Muscle layer of colon (tissue), 2 donors: ENCODE data around the gene PCDHA1.
A peak's percentile ranks its signal among the peaks of the same experiment; 100 is the strongest.

Experiments used
- H3K27ac ChIP-seq: one replicate; pipeline ENCODE4 v1.7.0; 2013; ENCODE audit warnings: low read depth, mild to moderate bottlenecking, low read length, moderate library complexity
- H3K27me3 ChIP-seq, 2 donors: one replicate each; pipeline ENCODE4 v1.7.0; 2013; ENCODE audit warnings: low read length in 2 of 2, mild to moderate bottlenecking in 2 of 2; ENCODE audit not compliant: insufficient read depth in 2 of 2, control insufficient read depth in 1 of 2
- H3K36me3 ChIP-seq: one replicate; pipeline ENCODE4 v1.7.0; 2013; ENCODE audit warnings: mild to moderate bottlenecking, low read length; ENCODE audit not compliant: insufficient read depth
- H3K4me1 ChIP-seq: one replicate; pipeline ENCODE4 v1.7.0; 2013; ENCODE audit warnings: mild to moderate bottlenecking, low read length; ENCODE audit not compliant: insufficient read depth
- H3K4me3 ChIP-seq, 2 donors: one replicate each; pipeline ENCODE4 v1.7.0; 2013; ENCODE audit warnings: low read length in 2 of 2, low read depth in 1 of 2, mild to moderate bottlenecking in 1 of 2, moderate library complexity in 1 of 2
- H3K9ac ChIP-seq: one replicate; pipeline ENCODE4 v1.7.0; 2013; ENCODE audit warnings: low read length
- H3K9me3 ChIP-seq: one replicate; pipeline ENCODE4 v1.7.0; 2013; ENCODE audit warnings: mild to moderate bottlenecking, low read length
- donor health status: abdominal sarcoma.
- donor health status: Adenocarcinoma of cecum.

Gene PCDHA1

DNA sequence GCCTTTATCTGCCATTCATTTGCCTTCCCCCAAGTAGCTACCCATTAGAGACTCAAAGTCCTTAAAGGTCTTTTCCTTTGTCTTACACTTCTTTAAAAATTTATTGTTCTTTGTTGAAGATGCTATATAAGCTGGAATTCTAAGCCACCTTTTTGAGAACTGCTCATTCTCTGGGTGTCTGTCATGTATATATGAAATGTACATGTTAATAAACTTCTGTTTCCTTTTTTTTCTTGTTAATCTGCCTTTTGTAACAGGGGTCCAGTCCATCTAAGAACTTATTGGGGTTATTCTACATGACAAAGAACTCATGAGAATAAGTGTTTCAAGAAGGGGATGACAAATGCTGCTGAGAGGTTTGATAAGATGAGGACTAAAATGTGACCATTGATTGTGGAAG lies 221.9 kb downstream of the PCDHA1 start:
- Histone ChIP-seq H3K4me1 (no peaks in the 10 kb centered on the region), H3K9me3 (no peaks in the 10 kb centered on the region), H3K9ac (no peak overlapping the region), H3K27ac (no peak overlapping the region), H3K4me3 (no peak overlapping the region), H3K36me3 (no peaks in the 10 kb centered on the region), H3K27me3 (no peaks in the 10 kb centered on the region)

DNA sequence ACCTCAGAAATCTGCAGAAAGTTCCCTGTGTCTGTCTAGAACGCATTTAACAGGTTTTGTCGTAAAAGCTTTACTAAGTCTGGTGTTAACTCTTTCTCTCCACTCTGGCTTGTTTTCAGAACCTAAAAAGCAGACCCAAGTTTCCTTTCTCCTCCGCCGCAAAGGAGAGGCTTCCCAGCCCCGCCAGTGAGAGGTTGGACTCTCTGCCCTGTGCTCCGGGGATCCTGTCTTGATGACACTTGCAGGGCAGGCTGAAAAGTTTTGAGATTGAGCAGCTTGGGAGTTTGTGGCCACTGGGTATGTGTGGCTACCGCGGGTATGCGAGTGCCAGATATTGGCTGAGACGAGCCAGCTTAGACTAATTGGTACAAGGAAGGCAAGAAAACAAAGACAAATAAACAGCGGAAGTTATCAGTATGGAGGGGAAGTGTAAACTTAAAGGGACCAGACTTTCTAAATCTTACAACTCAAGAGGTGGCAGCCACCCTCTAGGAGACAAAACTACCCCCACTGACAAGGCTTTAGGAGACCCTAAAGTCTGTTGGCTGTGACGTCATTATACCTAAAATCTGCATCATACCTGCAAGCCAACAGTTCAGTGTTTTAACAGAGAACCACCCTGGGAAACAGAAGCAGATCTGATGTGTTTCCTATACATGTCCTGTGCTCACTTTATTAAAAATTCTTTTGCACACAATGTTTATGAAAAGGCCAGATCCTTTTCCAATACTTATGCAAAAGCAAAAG lies 224.3 kb downstream of the PCDHA1 start:
- no peak overlapping the region for H3K9ac ChIP-seq
- no peaks in the 10 kb centered on the region for H3K9me3 ChIP-seq
- no peak overlapping the region for H3K4me3 ChIP-seq
- no peaks in the 10 kb centered on the region for H3K27me3 ChIP-seq
- no peak overlapping the region for H3K27ac ChIP-seq
- H3K4me1 ChIP-seq, result no peaks in the 10 kb centered on the region
- H3K36me3 ChIP-seq, result no peaks in the 10 kb centered on the region

DNA sequence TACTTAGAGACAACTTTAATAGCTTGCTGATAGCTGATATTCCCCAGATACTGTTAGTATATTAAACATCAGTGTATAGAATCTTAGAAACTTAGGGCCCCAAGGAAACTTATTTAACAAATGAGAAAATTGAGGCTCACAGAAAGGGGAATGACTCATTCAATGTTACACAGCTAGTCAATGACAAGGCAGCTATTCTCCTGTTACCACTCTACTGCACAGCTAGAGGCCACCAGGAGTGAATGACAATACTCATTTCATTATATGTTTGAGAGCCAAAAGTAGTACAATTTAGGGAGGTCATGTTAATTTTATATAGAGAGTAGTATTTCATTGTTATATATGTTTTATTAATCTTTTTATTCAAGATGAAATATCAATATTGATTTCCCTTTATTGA lies 232.0 kb downstream of the PCDHA1 start:
- Histone ChIP-seq H3K9ac (no peak overlapping the region), H3K4me3 (no peak overlapping the region), H3K27me3 (no peaks in the 10 kb centered on the region), H3K27ac (no peak overlapping the region), H3K9me3 (no peaks in the 10 kb centered on the region), H3K4me1 (no peaks in the 10 kb centered on the region), H3K36me3 (no peaks in the 10 kb centered on the region)

DNA sequence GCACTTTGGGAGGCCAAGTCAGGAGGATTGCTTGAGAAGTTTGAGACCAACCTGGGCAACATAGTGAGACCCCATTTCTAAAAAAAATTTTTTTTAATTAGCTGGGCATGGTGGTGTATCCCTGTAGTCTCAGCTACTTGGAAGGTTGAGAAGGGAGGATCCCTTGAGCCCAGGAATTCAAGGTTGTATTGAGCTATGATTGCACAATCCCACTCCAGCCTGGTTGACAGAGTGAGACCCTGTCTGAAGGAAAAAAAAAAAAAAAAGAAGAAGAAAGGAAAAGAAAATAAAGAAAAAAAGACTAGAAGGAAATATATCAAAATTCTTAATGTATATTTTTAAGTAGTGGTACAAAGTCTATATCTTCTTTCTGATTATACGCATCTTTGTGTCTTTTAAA lies 236.4 kb downstream of the PCDHA1 start:
- no peaks in the 10 kb centered on the region for H3K4me1 ChIP-seq
- no peak overlapping the region for H3K4me3 ChIP-seq
- H3K36me3 ChIP-seq, result no peaks in the 10 kb centered on the region
- no peaks in the 10 kb centered on the region for H3K27me3 ChIP-seq
- no peaks in the 10 kb centered on the region for H3K9me3 ChIP-seq
- H3K9ac ChIP-seq, result no peak overlapping the region
- H3K27ac ChIP-seq, result no peak overlapping the region

GRCh38 chr5:141031006-141031405 lies 245.1 kb downstream of the PCDHA1 start:
- H3K36me3 ChIP-seq, result no peaks in the 10 kb centered on the region
- no peak overlapping the region for H3K9ac ChIP-seq
- no peak overlapping the region for H3K4me3 ChIP-seq
- no peaks in the 10 kb centered on the region for H3K4me1 ChIP-seq
- no peaks in the 10 kb centered on the region for H3K9me3 ChIP-seq
- H3K27ac ChIP-seq, result no peak overlapping the region
- no peaks in the 10 kb centered on the region for H3K27me3 ChIP-seq

DNA sequence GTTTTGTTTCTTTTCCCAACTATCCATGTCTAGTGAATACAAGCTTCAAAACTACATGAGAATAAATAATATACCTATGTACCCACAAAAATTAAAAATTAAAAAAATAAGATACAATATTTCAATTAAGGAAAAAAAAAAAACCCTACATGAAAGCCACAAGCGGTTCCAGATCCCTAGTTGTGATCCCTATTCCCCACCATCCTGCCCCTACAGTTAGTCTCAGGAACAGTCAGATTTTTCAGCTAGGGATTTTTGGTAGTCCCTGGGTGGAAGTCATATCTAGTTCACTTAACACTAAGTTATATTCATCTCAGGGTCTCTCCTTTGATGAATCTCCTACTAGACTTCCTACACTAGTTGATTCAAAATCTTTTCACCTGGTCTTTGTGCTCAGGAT lies 246.7 kb downstream of the PCDHA1 start:
- H3K4me3 ChIP-seq, result no peak overlapping the region
- no peak overlapping the region for H3K27ac ChIP-seq
- H3K27me3 ChIP-seq, result no peaks in the 10 kb centered on the region
- H3K36me3 ChIP-seq, result no peaks in the 10 kb centered on the region
- no peak overlapping the region for H3K9ac ChIP-seq
- no peaks in the 10 kb centered on the region for H3K4me1 ChIP-seq
- no peaks in the 10 kb centered on the region for H3K9me3 ChIP-seq

DNA sequence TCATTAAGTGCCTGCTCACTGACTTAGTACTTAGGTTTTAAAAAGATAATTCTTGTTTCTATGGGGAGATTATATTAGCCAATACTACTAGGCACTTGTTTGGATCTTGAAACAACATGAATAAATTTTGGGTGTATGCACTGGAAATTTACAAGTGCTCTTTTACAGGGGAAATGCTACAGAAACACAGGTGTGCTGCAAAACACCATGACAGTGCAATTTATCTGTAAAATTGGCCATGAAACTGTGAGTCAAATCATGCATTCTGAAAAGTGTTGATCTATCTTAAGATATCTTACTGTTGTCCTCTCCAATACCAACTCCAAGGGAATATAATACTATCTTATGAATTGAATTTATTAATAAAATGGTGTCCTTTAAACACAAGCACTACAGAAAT lies 253.1 kb downstream of the PCDHA1 start:
- Histone ChIP-seq H3K4me3 (no peak overlapping the region), H3K36me3 (no peaks in the 10 kb centered on the region), H3K27me3 (no peaks in the 10 kb centered on the region), H3K9ac (no peak overlapping the region), H3K4me1 (peaks cover 12% of the 10 kb centered on the region), H3K9me3 (no peaks in the 10 kb centered on the region), H3K27ac (no peak overlapping the region)

GRCh38 chr5:141039517-141039916 lies 253.6 kb downstream of the PCDHA1 start:
- H3K4me3 ChIP-seq, result no peak overlapping the region
- no peaks in the 10 kb centered on the region for H3K36me3 ChIP-seq
- H3K9me3 ChIP-seq, result no peaks in the 10 kb centered on the region
- no peak overlapping the region for H3K9ac ChIP-seq
- no peaks in the 10 kb centered on the region for H3K27me3 ChIP-seq
- H3K4me1 ChIP-seq, result peaks cover 12% of the 10 kb centered on the region
- no peak overlapping the region for H3K27ac ChIP-seq

- Histone ChIP-seq H3K9me3 (no peaks in the 10 kb centered on the region), H3K4me1 (peaks cover 12% of the 10 kb centered on the region), H3K27ac (peak overlapping the region; percentile 3), H3K36me3 (no peaks in the 10 kb centered on the region), H3K27me3 (no peaks in the 10 kb centered on the region), H3K9ac (no peak overlapping the region), H3K4me3 (peak overlapping the region; percentile 17 to 59)
These were observed 254.3 kb downstream of the PCDHA1 start for GRCh38 chr5:141040093-141040770.

GRCh38 chr5:141040771-141041426 lies 255.0 kb downstream of the PCDHA1 start:
- Histone ChIP-seq H3K9me3 (no peaks in the 10 kb centered on the region), H3K9ac (no peak overlapping the region), H3K4me3 (peak overlapping the region; percentile 17 to 59), H3K4me1 (peaks cover 12% of the 10 kb centered on the region), H3K27me3 (no peaks in the 10 kb centered on the region), H3K36me3 (no peaks in the 10 kb centered on the region), H3K27ac (peak overlapping the region; percentile 3)

DNA sequence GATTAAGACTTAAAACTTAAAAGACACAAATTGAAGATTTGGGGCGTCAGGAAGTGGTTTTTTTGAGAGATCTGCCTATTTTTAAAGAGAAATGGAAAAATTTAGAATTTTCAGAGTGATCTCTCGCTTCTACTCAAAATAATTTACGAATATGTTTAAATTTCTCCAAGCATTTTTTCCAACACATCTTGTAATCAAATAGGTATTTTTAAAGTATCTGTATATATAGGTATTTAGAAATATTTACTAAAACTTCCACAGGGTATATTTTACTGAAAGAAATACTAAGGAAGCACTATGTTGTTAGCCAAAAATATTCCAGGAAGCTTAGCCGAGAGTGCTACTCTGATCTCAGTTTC lies 255.5 kb downstream of the PCDHA1 start:
- no peak overlapping the region for H3K27ac ChIP-seq
- H3K4me3 ChIP-seq, result no peak overlapping the region
- H3K9ac ChIP-seq, result no peak overlapping the region
- no peaks in the 10 kb centered on the region for H3K36me3 ChIP-seq
- H3K27me3 ChIP-seq, result no peaks in the 10 kb centered on the region
- no peaks in the 10 kb centered on the region for H3K9me3 ChIP-seq
- H3K4me1 ChIP-seq, result peaks cover 12% of the 10 kb centered on the region
